ENCODE results near the gene ZNF385C.

GRCh38 chr17:42092939-42093338 is 5.3 kb downstream of the ZNF385C start:
- TF ChIP-seq POLR2AphosphoS5 (IDR thresholded peaks at IDR 0.05) (no peak), CTCF (IDR thresholded peaks at IDR 0.05) (no peak), POLR2A (IDR thresholded peaks at IDR 0.05) (no peak)
